HCT116 (cell line): ENCODE data around the gene CFAP46. TPM values are rescaled to one million over a fixed set of nuclear protein-coding genes. Genes with fewer than 3 reads are reported as not detected.

Source experiments
- ATAC-seq: fragments of 200-7000 bp; cut with Tn5 transposase; 2 replicates; pipeline ENCODE4 v1.9.1; 2020; ENCODE audit warnings: mild to moderate bottlenecking, moderate library complexity
- BruUV-seq: library from RNA; stranded (reverse); fragments of 400-500 nt; replicated peaks from 2 replicates; lab custom pipeline; 2021; lab: Mats Ljungman, UMichigan
- CTCF ChIA-PET: fragments of 300-600 bp; sonication (Branson Sonifier 250); formaldehyde crosslinking; loops from one replicate; lab custom pipeline; 2021; ENCODE audit warnings: antibody characterized with exemption; lab: Charles Lee
- POLR2A ChIA-PET: fragments of 300-600, 350-600 bp; sonication (Branson Sonifier 250); formaldehyde crosslinking; loops from one replicate; lab custom pipeline; 2021; ENCODE audit warnings: antibody characterized with exemption; lab: Charles Lee
- RAD21 ChIA-PET, 2 experiments: fragments of 300-600 bp; sonication (Branson Sonifier 250); formaldehyde crosslinking; loops; one replicate each; lab custom pipeline; 2023; ENCODE audit warnings: low total read pairs in 2 of 2; ENCODE audit not compliant: uncharacterized antibody in 2 of 2, unreplicated experiment in 2 of 2, low non-redundant PET in 1 of 2; lab: Charles Lee
- DNase-seq: peaks from one replicate; pipeline ENCODE4 v3.0.0-alpha.2; 2010; ENCODE audit warnings: low read depth, low spot score
- H2AFZ ChIP-seq: fragments of 200-600 bp; shearing (Covaris generic), sonication (generic); 2 replicates; pipeline ENCODE4 v1.6.1; 2017; ENCODE audit warnings: low read depth, mixed run types, mixed read lengths, antibody characterized with exemption, low read length; ENCODE audit not compliant: poor library complexity, severe bottlenecking
- H3K27ac ChIP-seq: 2 replicates; pipeline ENCODE4 v1.5.1; 2012; ENCODE audit warnings: low read depth, low read length
- H3K27me3 ChIP-seq: fragments of 200-600 bp; sonication (generic); 2 replicates; pipeline ENCODE4 v1.6.1; 2016; ENCODE audit warnings: mixed run types, low read length, mixed read lengths; ENCODE audit not compliant: insufficient read depth
- H3K36me3 ChIP-seq, 2 experiments: fragments of 200-500 bp in 1 of 2; fragments of 200-600 bp in 1 of 2; sonication (Bioruptor generic) in 1 of 2; sonication (generic) in 1 of 2; 2 replicates each; pipeline versions ENCODE4 v1.5.1 to v1.6.1; 2014 to 2016; ENCODE audit warnings: low read length in 2 of 2, inconsistent platforms in 1 of 2, mixed read lengths in 1 of 2, mixed run types in 1 of 2; ENCODE audit not compliant: insufficient read depth in 2 of 2, control insufficient read depth in 1 of 2
- H3K4me1 ChIP-seq, 2 experiments: fragments of 200-600 bp in 1 of 2; sonication (generic) in 1 of 2; 2 replicates each; pipeline versions ENCODE4 v1.5.1 to v1.6.1; 2012 to 2017; ENCODE audit warnings: low read length in 2 of 2, inconsistent platforms in 1 of 2, mild to moderate bottlenecking in 1 of 2, mixed read lengths in 1 of 2, mixed run types in 1 of 2, moderate library complexity in 1 of 2; ENCODE audit not compliant: insufficient read depth in 2 of 2, control insufficient read depth in 1 of 2
- H3K4me2 ChIP-seq: fragments of 200-600 bp; sonication (generic); 2 replicates; pipeline ENCODE4 v1.6.1; 2017; ENCODE audit warnings: mixed run types, low read length, mixed read lengths
- H3K4me3 ChIP-seq, 2 experiments: fragments of 200-600 bp in 1 of 2; sonication (generic) in 1 of 2; replicated peaks in 1 of 2; 2 replicates each; pipeline ENCODE4 v1.5.1; 2011 to 2016; ENCODE audit warnings: low read length in 2 of 2, control low read depth in 1 of 2, low read depth in 1 of 2, mild to moderate bottlenecking in 1 of 2, mixed read lengths in 1 of 2, mixed run types in 1 of 2
- H3K79me2 ChIP-seq: fragments of 200-600 bp; sonication (generic); 2 replicates; pipeline ENCODE4 v1.6.1; 2017; ENCODE audit warnings: mild to moderate bottlenecking, mixed run types, low read length, moderate library complexity, mixed read lengths; ENCODE audit not compliant: insufficient read depth
- H3K9ac ChIP-seq: fragments of 200-600 bp; sonication (generic); 2 replicates; pipeline ENCODE4 v1.6.1; 2016; ENCODE audit warnings: low read length, mixed read lengths
- H3K9me2 ChIP-seq: fragments of 200-600 bp; sonication (generic), shearing (Covaris generic); 2 replicates; pipeline ENCODE4 v1.6.1; 2017; ENCODE audit warnings: mixed run types, mild to moderate bottlenecking, moderate library complexity; ENCODE audit not compliant: insufficient read depth
- H3K9me3 ChIP-seq, 2 experiments: fragments of 200-500 bp in 1 of 2; fragments of 200-600 bp in 1 of 2; sonication (Bioruptor generic) in 1 of 2; sonication (generic) in 1 of 2; 2 replicates each; pipeline ENCODE4 v1.6.1; 2014 to 2017; ENCODE audit warnings: low read length in 2 of 2, mixed read lengths in 2 of 2, inconsistent platforms in 1 of 2, low read depth in 1 of 2, mild to moderate bottlenecking in 1 of 2, mixed run types in 1 of 2, moderate library complexity in 1 of 2; ENCODE audit not compliant: control insufficient read depth in 1 of 2, insufficient read depth in 1 of 2
- H4K20me1 ChIP-seq: fragments of 200-600 bp; sonication (generic), shearing (Covaris generic); 2 replicates; pipeline ENCODE4 v1.6.1; 2017; ENCODE audit warnings: mixed run types, mild to moderate bottlenecking, moderate library complexity; ENCODE audit not compliant: insufficient read depth
- CBX3 ChIP-seq: IDR thresholded peaks from 2 replicates; pipeline ENCODE4 v1.6.1; 2012; ENCODE audit warnings: low read depth
- CEBPB ChIP-seq: IDR thresholded peaks from 2 replicates; pipeline ENCODE4 v1.6.1; 2012; ENCODE audit warnings: low read depth
- ELF1 ChIP-seq: IDR thresholded peaks from 2 replicates; pipeline ENCODE4 v1.6.1; 2012; ENCODE audit warnings: low read depth, borderline replicate concordance
- EZH2phosphoT487 ChIP-seq: fragments of 200-600 bp; IDR thresholded peaks from 2 replicates; pipeline ENCODE4 v1.6.1; 2018; ENCODE audit warnings: antibody characterized with exemption, borderline replicate concordance
- FOSL1 ChIP-seq: IDR thresholded peaks from 2 replicates; pipeline ENCODE4 v1.6.1; 2012; ENCODE audit warnings: low read depth
- JUND ChIP-seq: IDR thresholded peaks from 2 replicates; pipeline ENCODE4 v1.6.1; 2012
- POLR2A ChIP-seq: IDR thresholded peaks from 2 replicates; pipeline ENCODE4 v1.7.0; 2011; ENCODE audit warnings: borderline replicate concordance; ENCODE audit not compliant: insufficient read depth, insufficient read length; ENCODE audit errors: extremely low read depth
- POLR2AphosphoS5 ChIP-seq: IDR thresholded peaks from 2 replicates; pipeline ENCODE4 v1.6.1; 2011; ENCODE audit warnings: mild to moderate bottlenecking, low read depth, low read length, moderate library complexity
- SIN3A ChIP-seq: IDR thresholded peaks from 2 replicates; pipeline ENCODE4 v1.6.1; 2012; ENCODE audit warnings: low read depth
- TCF7L2 ChIP-seq: IDR thresholded peaks from 2 replicates; pipeline ENCODE4 v1.7.0; 2011; ENCODE audit warnings: borderline replicate concordance, inconsistent platforms; ENCODE audit not compliant: insufficient read depth, insufficient read length; ENCODE audit errors: extremely low read depth
- YY1 ChIP-seq: IDR thresholded peaks from 2 replicates; pipeline ENCODE4 v1.6.1; 2011; ENCODE audit warnings: low read length, low read depth, moderate library complexity, mild to moderate bottlenecking; ENCODE audit not compliant: insufficient replicate concordance; ENCODE audit errors: extremely low read depth
- ZFX ChIP-seq: fragments of 450-650 bp; IDR thresholded peaks from 2 replicates; pipeline ENCODE4 v1.6.1; 2017
- ZNF274 ChIP-seq: fragments of 200-500 bp; sonication (Bioruptor generic); IDR thresholded peaks from 2 replicates; pipeline ENCODE4 v1.6.1; 2014; ENCODE audit warnings: mild to moderate bottlenecking, low read depth, low read length, inconsistent platforms
- intact Hi-C: fragments of 100-400 bp; cut with micrococcal nuclease; formaldehyde crosslinking; loops from 2 replicates; pipeline ENCODE4 v1.10.0; 2022
- total RNA-seq: library from RNA; stranded (reverse); gene quantifications from one replicate; pipeline ENCODE4 v1.2.1, GENCODE V29; 2021; ENCODE audit not compliant: unreplicated experiment
- TF ChIP-seq, protein P1 (sequence below): IDR thresholded peaks from 2 replicates; pipeline ENCODE4 v1.6.1; 2011; ENCODE audit warnings: mild to moderate bottlenecking, low read length, moderate library complexity; ENCODE audit not compliant: insufficient replicate concordance; ENCODE audit errors: extremely low read depth
- TF ChIP-seq, protein P2 (sequence below): IDR thresholded peaks from 2 replicates; pipeline ENCODE4 v1.6.1; 2012
- TF ChIP-seq, protein P3 (sequence below), 3 experiments: fragments of 200-600 bp in 1 of 3; sonication (generic) in 1 of 3; IDR thresholded peaks in 2 of 3; conservative IDR thresholded peaks in 1 of 3; 2 replicates each; pipeline ENCODE4 v1.5.1; 2012 to 2017; ENCODE audit warnings: low read depth in 2 of 3, low read length in 2 of 3, antibody characterized with exemption in 1 of 3, borderline replicate concordance in 1 of 3, control low read depth in 1 of 3, mild to moderate bottlenecking in 1 of 3, mixed read lengths in 1 of 3, mixed run types in 1 of 3, moderate library complexity in 1 of 3; ENCODE audit not compliant: insufficient read depth in 1 of 3

CFAP46 gene
- total RNA-seq, 1 experiment from 2014 or later, result 1.4 TPM

DNA sequence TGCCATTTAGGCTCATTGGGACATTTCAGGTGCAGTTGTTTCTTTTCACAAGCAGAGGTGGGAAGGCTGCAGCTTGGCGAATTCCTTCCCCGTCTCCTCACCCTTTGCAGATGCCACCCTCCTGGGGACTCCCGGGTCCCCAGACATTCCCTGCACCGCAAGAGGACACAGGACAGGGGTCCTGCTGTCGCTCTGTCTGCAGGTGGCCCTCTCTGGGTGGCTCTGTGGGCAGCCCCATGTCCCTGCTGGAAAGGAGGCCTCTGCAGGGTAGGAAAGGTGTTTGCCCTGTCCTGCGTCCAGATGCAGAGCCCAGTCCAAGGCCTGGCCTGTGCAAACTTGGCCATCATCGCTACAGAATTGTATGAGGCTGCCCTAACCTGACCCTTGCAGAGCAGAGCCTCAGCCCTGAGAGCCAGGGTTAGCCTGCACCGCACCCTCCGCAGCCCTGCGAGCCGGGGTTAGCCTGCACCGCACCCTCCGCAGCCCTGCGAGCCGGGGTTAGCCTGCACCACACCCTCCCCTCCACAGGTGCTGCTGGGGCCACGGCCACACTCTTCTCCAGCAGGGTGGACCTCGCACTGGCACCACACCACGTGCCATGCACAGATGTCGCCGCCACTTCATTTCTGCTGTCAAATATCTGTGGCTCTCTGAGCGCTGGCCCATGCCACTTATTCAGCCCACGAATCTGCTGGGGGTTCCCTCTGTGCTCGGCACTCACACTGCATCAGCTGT is 61.0 kb downstream of the CFAP46 start:
- BruUV-seq, result no TSS peak
- no peak overlapping the region for H3K9ac ChIP-seq
- no peaks in the 10 kb centered on the region for H3K27me3 ChIP-seq
- no peak overlapping the region for H3K4me2 ChIP-seq
- no peaks in the 10 kb centered on the region for H3K4me1 ChIP-seq
- H3K4me3 ChIP-seq, result no peak overlapping the region
- no peak overlapping the region for H2AFZ ChIP-seq
- TF ChIP-seq CBX3, result no peak
- no peak for TF ChIP-seq CEBPB
- no peak for TF ChIP-seq EZH2phosphoT487
- TF ChIP-seq, protein P1, sequence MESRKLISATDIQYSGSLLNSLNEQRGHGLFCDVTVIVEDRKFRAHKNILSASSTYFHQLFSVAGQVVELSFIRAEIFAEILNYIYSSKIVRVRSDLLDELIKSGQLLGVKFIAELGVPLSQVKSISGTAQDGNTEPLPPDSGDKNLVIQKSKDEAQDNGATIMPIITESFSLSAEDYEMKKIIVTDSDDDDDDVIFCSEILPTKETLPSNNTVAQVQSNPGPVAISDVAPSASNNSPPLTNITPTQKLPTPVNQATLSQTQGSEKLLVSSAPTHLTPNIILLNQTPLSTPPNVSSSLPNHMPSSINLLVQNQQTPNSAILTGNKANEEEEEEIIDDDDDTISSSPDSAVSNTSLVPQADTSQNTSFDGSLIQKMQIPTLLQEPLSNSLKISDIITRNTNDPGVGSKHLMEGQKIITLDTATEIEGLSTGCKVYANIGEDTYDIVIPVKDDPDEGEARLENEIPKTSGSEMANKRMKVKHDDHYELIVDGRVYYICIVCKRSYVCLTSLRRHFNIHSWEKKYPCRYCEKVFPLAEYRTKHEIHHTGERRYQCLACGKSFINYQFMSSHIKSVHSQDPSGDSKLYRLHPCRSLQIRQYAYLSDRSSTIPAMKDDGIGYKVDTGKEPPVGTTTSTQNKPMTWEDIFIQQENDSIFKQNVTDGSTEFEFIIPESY, result no peak
- TF ChIP-seq SIN3A, result no peak
- no peak for TF ChIP-seq ZFX
- TF ChIP-seq, protein P2, sequence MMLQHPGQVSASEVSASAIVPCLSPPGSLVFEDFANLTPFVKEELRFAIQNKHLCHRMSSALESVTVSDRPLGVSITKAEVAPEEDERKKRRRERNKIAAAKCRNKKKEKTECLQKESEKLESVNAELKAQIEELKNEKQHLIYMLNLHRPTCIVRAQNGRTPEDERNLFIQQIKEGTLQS, result no peak
- no peak for TF ChIP-seq ZNF274
- no peak for TF ChIP-seq YY1
- no peak for TF ChIP-seq FOSL1
- TF ChIP-seq POLR2A, result no peak
- no peak for TF ChIP-seq TCF7L2
- TF ChIP-seq ELF1, result no peak
- TF ChIP-seq POLR2AphosphoS5, result no peak
- TF ChIP-seq, protein P3, sequence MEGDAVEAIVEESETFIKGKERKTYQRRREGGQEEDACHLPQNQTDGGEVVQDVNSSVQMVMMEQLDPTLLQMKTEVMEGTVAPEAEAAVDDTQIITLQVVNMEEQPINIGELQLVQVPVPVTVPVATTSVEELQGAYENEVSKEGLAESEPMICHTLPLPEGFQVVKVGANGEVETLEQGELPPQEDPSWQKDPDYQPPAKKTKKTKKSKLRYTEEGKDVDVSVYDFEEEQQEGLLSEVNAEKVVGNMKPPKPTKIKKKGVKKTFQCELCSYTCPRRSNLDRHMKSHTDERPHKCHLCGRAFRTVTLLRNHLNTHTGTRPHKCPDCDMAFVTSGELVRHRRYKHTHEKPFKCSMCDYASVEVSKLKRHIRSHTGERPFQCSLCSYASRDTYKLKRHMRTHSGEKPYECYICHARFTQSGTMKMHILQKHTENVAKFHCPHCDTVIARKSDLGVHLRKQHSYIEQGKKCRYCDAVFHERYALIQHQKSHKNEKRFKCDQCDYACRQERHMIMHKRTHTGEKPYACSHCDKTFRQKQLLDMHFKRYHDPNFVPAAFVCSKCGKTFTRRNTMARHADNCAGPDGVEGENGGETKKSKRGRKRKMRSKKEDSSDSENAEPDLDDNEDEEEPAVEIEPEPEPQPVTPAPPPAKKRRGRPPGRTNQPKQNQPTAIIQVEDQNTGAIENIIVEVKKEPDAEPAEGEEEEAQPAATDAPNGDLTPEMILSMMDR (IDR thresholded peaks at IDR 0.05 in 2 of 3, conservative IDR thresholded peaks at IDR 0.05 in 1 of 3; ENCODE audit: borderline replicate concordance in 1 of 3, insufficient read depth in 1 of 3, low read depth in 2 of 3, low read length in 2 of 3), result no peak
- no peak for TF ChIP-seq JUND
- no peaks in the 10 kb centered on the region for H3K9me2 ChIP-seq
- DNase-seq (no peak), ATAC-seq (no peak)
- RAD21 ChIA-PET, result no interaction called here
- intact Hi-C loops, result no loop called here
- no peaks in the 10 kb centered on the region for H3K9me3 ChIP-seq
- H4K20me1 ChIP-seq, result no peaks in the 10 kb centered on the region
- no peaks in the 10 kb centered on the region for H3K36me3 ChIP-seq
- no peaks in the 10 kb centered on the region for H3K79me2 ChIP-seq
- CTCF ChIA-PET, result no interaction called here
- POLR2A ChIA-PET, result no interaction called here
- no peak overlapping the region for H3K27ac ChIP-seq
